Karpas-422 (cell line): Measurements from ENCODE around the gene STXBP2. TPM values are rescaled to one million over a fixed set of nuclear protein-coding genes. Genes with fewer than 3 reads are reported as not detected.

Experiments
- DNase-seq: peaks from one replicate; pipeline ENCODE4 v3.0.0-alpha.2; 2015
- H2AFZ ChIP-seq: fragments of 200-600 bp; sonication (generic); 2 replicates; pipeline ENCODE4 v1.6.1; 2014; ENCODE audit warnings: antibody characterized with exemption, low read length, mixed read lengths
- H3K27ac ChIP-seq: fragments of 200-600 bp; sonication (generic); 2 replicates; pipeline ENCODE4 v1.5.1; 2014; ENCODE audit warnings: mild to moderate bottlenecking, low read length, moderate library complexity
- H3K27me3 ChIP-seq: fragments of 200-600 bp; sonication (generic); 2 replicates; pipeline ENCODE4 v1.6.1; 2014; ENCODE audit warnings: low read length, mixed read lengths
- H3K36me3 ChIP-seq: fragments of 200-600 bp; sonication (generic); 2 replicates; pipeline ENCODE4 v1.6.1; 2014; ENCODE audit warnings: low read length, mixed read lengths; ENCODE audit not compliant: insufficient read depth
- H3K4me1 ChIP-seq: fragments of 200-600 bp; sonication (generic); 2 replicates; pipeline ENCODE4 v1.6.1; 2014; ENCODE audit warnings: mild to moderate bottlenecking, low read length, mixed read lengths
- H3K4me2 ChIP-seq: fragments of 200-600 bp; sonication (generic); 2 replicates; pipeline ENCODE4 v1.6.1; 2014; ENCODE audit warnings: low read length, low read depth, mild to moderate bottlenecking; ENCODE audit not compliant: poor library complexity, severe bottlenecking
- H3K4me3 ChIP-seq: fragments of 200-600 bp; sonication (generic); 2 replicates; pipeline ENCODE4 v1.5.1; 2014; ENCODE audit warnings: mild to moderate bottlenecking, antibody characterized with exemption, low read length, mixed read lengths
- H3K79me2 ChIP-seq: fragments of 200-600 bp; sonication (generic); 2 replicates; pipeline ENCODE4 v1.6.1; 2014; ENCODE audit warnings: mild to moderate bottlenecking, low read length, mixed read lengths
- H3K9ac ChIP-seq: fragments of 200-600 bp; sonication (generic); 2 replicates; pipeline ENCODE4 v1.6.0; 2014; ENCODE audit warnings: low read length
- H3K9me2 ChIP-seq: fragments of 200-600 bp; sonication (generic), shearing (Covaris generic); replicated peaks from 2 replicates; pipeline ENCODE4 v1.6.0; 2014; ENCODE audit warnings: mild to moderate bottlenecking, low read length, moderate library complexity; ENCODE audit not compliant: insufficient read depth
- H3K9me3 ChIP-seq: fragments of 300-700, 200-600 bp; sonication (generic); 2 replicates; pipeline ENCODE4 v1.6.1; 2014; ENCODE audit warnings: low read length, mixed read lengths
- H4K20me1 ChIP-seq: fragments of 200-600 bp; sonication (generic); 2 replicates; pipeline ENCODE4 v1.6.1; 2014; ENCODE audit warnings: mild to moderate bottlenecking, antibody characterized with exemption, low read length, low read depth; ENCODE audit not compliant: insufficient read depth
- total RNA-seq: library from RNA; depleted of rRNA; stranded (reverse); fragments of >200 nt; shearing (Covaris generic); gene quantifications from 2 replicates; pipeline ENCODE4 v1.2.3, GENCODE V29; 2014; ENCODE audit warnings: low replicate concordance; rRNA removed

STXBP2 gene
- total RNA-seq: 36.5 and 61.3 TPM in 2 replicates

DNA sequence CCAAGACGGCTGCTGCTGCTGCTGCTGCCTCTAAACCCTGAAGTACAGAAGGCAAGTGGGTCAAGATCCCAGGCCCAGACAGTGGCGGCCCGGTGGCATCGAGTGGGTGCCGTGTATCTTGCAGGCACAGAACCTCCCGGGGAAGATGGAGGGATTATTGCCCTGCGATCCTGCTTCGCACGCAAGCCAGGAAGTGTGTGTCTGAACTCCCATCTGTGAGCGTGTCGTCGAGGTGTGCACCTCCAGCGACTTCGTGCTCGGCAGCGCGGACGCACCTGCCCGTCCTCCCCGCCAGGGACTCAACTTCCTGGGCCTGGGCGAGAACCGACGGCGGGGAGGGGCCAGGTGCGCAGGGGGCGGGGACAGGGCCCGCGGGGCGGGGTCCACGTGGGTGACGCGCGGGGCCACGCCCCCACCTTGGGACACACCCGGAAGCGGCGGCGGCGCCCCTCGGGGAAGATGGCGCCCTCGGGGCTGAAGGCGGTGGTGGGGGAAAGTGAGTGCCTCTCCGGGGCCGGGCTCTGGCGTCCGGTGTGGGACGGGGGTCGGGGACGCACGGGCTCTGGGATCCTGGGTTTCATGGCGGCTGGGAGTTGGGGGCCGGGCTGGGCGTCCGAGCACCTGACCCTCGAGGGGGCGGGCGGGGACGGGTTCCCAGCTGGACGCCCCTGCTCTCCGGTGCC is at the start of gene STXBP2:
TSS of gene STXBP2 (plus strand) at position 420 of the 683 bp plus-strand sequence. CDS start at position 460, 40 bp downstream.
- peak within 1 kb of the TSS; percentile 92 for H3K9ac ChIP-seq
- H3K27me3 ChIP-seq: no peaks in the 10 kb centered on the region
- H3K27ac ChIP-seq: peak within 1 kb of the TSS; percentile 5; the same call in 1 of the 2 replicates
- no peaks in the 10 kb centered on the region for H4K20me1 ChIP-seq
- DNase-seq: peak; percentile 94
- no peaks in the 10 kb centered on the region for H3K9me2 ChIP-seq
- H3K79me2 ChIP-seq: peaks cover 20% of the 10 kb centered on the region
- H3K9me3 ChIP-seq: no peaks in the 10 kb centered on the region
- H3K4me2 ChIP-seq: peak within 1 kb of the TSS; percentile 67
- peak within 1 kb of the TSS; percentile 54; the same call in 1 of the 2 replicates for H2AFZ ChIP-seq
- H3K36me3 ChIP-seq: no peaks in the 10 kb centered on the region
- peak within 1 kb of the TSS; percentile 92 for H3K4me3 ChIP-seq
- H3K4me1 ChIP-seq: peaks cover 11% of the 10 kb centered on the region

GRCh38 chr19:7589822-7590221 is 47.1 kb upstream of the STXBP2 start:
- H3K4me2 ChIP-seq: no peak overlapping the region

DNA sequence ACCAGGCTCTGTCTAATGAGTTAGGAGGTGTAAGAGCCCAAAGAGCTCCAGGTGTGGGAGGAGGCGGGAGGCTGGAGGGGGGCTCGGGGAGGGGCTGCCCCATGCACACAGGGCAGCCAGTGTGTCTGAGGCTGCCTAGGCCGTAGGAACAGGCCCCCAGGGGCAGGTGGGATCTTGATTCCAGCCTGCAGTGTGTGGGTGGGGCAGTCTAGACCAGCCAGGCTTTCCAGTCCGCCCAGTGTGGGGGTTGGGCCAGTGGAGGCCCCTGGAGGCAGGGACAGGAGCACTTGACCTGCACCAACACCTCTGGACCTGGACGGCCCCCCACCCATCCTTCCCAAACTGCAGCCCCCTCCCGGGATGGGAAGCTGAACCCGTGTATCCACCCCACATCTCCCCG is 46.7 kb upstream of the STXBP2 start:
- no peaks in the 10 kb centered on the region for H3K9me3 ChIP-seq
- H3K27ac ChIP-seq: no peak overlapping the region
- H4K20me1 ChIP-seq: no peaks in the 10 kb centered on the region
- no peak overlapping the region for H3K4me2 ChIP-seq
- H3K27me3 ChIP-seq: no peaks in the 10 kb centered on the region
- H3K36me3 ChIP-seq: no peaks in the 10 kb centered on the region
- H3K9ac ChIP-seq: no peak overlapping the region
- H3K4me1 ChIP-seq: no peaks in the 10 kb centered on the region
- no peak overlapping the region for H3K4me3 ChIP-seq
- no peak for DNase-seq
- H2AFZ ChIP-seq: no peak overlapping the region
- no peaks in the 10 kb centered on the region for H3K9me2 ChIP-seq
- no peaks in the 10 kb centered on the region for H3K79me2 ChIP-seq

More at GRCh38 chr19:7589822-7590221, 47.1 kb upstream of the STXBP2 start:
- H3K36me3 ChIP-seq: no peaks in the 10 kb centered on the region
- no peaks in the 10 kb centered on the region for H3K9me3 ChIP-seq
- H3K79me2 ChIP-seq: no peaks in the 10 kb centered on the region
- no peak overlapping the region for H3K9ac ChIP-seq
- no peak overlapping the region for H3K27ac ChIP-seq
- H3K9me2 ChIP-seq: no peaks in the 10 kb centered on the region
- H3K4me1 ChIP-seq: no peaks in the 10 kb centered on the region
- H4K20me1 ChIP-seq: no peaks in the 10 kb centered on the region
- DNase-seq: no peak
- no peak overlapping the region for H2AFZ ChIP-seq
- H3K27me3 ChIP-seq: no peaks in the 10 kb centered on the region
- no peak overlapping the region for H3K4me3 ChIP-seq

GRCh38 chr19:7595466-7596133 is 41.3 kb upstream of the STXBP2 start, which contains the start of gene CAMSAP3:
TSS of gene CAMSAP3 (plus strand) at chr19:7595863. CDS start at chr19:7596003, 140 bp downstream.
- peak; percentile 47 for DNase-seq

DNA sequence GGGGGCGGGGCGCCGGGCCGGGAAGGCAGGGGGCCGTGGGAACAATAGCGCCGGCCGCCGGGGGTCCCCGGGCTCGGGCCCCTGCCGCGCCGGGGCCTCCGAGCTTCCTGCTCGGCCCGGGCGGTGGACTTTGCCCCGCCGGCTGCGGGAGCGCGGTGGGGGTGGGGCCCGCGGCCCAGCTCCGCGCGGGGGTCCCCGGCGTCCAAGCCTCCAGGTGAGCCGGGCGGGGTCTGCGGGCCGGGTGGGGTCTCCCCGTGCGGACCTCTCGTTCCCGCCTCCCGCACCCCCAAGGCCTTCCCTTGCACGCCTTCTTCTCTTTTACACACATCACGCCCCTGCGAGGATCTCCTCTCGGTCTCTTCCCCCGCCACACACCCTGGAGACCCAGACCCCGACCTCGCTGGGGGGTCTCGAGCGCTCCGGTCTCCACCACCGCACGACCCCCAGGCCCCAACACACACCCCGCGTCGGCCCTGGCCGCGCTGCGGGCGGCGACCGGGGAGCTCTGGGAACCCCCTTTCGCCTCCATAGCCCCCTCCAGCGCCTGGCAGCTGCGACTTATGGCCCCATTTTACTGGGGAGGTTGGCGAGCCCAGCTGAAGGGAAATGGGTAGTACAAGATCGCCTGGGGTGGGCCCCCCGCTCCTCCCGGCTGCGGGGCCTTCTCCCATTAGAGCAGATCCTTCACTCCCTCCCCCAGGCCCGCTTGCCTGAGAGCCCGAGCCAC is 40.5 kb upstream of the STXBP2 start:
- no peak overlapping the region for H3K9ac ChIP-seq
- H3K79me2 ChIP-seq: no peaks in the 10 kb centered on the region
- no peaks in the 10 kb centered on the region for H3K9me2 ChIP-seq
- no peak overlapping the region for H2AFZ ChIP-seq
- H3K27me3 ChIP-seq: no peaks in the 10 kb centered on the region
- no peaks in the 10 kb centered on the region for H3K36me3 ChIP-seq
- no peaks in the 10 kb centered on the region for H3K4me1 ChIP-seq
- H4K20me1 ChIP-seq: no peaks in the 10 kb centered on the region
- H3K27ac ChIP-seq: no peak overlapping the region
- no peak overlapping the region for H3K4me2 ChIP-seq
- H3K9me3 ChIP-seq: no peaks in the 10 kb centered on the region
- DNase-seq: no peak
- no peak overlapping the region for H3K4me3 ChIP-seq

More at GRCh38 chr19:7595466-7596133, 41.3 kb upstream of the STXBP2 start, which contains the start of gene CAMSAP3:
- Histone ChIP-seq H3K36me3 (no peaks in the 10 kb centered on the region), H3K27ac (no peak within 1 kb of the TSS), H3K27me3 (no peaks in the 10 kb centered on the region), H3K9me2 (no peaks in the 10 kb centered on the region), H3K4me3 (no peak within 1 kb of the TSS), H3K9ac (no peak within 1 kb of the TSS), H3K79me2 (no peaks in the 10 kb centered on the region), H3K4me1 (no peaks in the 10 kb centered on the region), H4K20me1 (no peaks in the 10 kb centered on the region), H3K4me2 (no peak within 1 kb of the TSS), H2AFZ (no peak within 1 kb of the TSS), H3K9me3 (no peaks in the 10 kb centered on the region)

GRCh38 chr19:7597689-7598088 is 39.2 kb upstream of the STXBP2 start:
- H3K9me2 ChIP-seq: no peaks in the 10 kb centered on the region
- no peaks in the 10 kb centered on the region for H3K36me3 ChIP-seq
- H2AFZ ChIP-seq: no peak overlapping the region
- no peak overlapping the region for H3K27ac ChIP-seq
- H3K4me3 ChIP-seq: no peak overlapping the region
- H3K9me3 ChIP-seq: no peaks in the 10 kb centered on the region
- H3K9ac ChIP-seq: no peak overlapping the region
- no peaks in the 10 kb centered on the region for H3K79me2 ChIP-seq
- H3K27me3 ChIP-seq: no peaks in the 10 kb centered on the region
- no peaks in the 10 kb centered on the region for H4K20me1 ChIP-seq
- DNase-seq: no peak
- no peaks in the 10 kb centered on the region for H3K4me1 ChIP-seq
- H3K4me2 ChIP-seq: no peak overlapping the region

GRCh38 chr19:7598180-7598579 is 38.7 kb upstream of the STXBP2 start:
- H3K27ac ChIP-seq: no peak overlapping the region
- no peaks in the 10 kb centered on the region for H3K9me3 ChIP-seq
- DNase-seq: peak; percentile 32
- no peak overlapping the region for H3K9ac ChIP-seq
- no peaks in the 10 kb centered on the region for H3K27me3 ChIP-seq
- H3K4me2 ChIP-seq: no peak overlapping the region
- H4K20me1 ChIP-seq: no peaks in the 10 kb centered on the region
- H3K4me3 ChIP-seq: no peak overlapping the region
- H3K4me1 ChIP-seq: no peaks in the 10 kb centered on the region
- H3K36me3 ChIP-seq: no peaks in the 10 kb centered on the region
- no peaks in the 10 kb centered on the region for H3K79me2 ChIP-seq
- no peaks in the 10 kb centered on the region for H3K9me2 ChIP-seq
- no peak overlapping the region for H2AFZ ChIP-seq

DNA sequence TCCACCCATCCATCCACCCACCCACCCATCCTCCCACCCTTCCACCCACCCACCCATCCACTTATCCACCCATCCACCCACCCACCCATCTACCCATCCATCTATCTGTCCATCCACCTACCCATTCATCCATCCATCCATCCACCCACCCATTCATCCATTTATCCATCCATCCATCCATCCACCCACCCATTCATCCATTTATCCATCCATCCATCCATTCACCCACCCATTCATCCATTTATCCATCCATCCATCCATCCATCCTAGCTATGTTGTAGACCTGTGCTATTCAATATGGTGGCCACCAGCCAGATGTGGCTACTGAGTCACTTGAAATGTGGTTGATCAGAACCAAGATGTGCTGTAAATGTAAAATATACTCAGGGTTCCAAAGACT is 36.2 kb upstream of the STXBP2 start:
- H3K36me3 ChIP-seq: no peaks in the 10 kb centered on the region
- H3K4me3 ChIP-seq: no peak overlapping the region
- H3K9ac ChIP-seq: no peak overlapping the region
- no peaks in the 10 kb centered on the region for H3K9me3 ChIP-seq
- H3K27ac ChIP-seq: no peak overlapping the region
- no peak for DNase-seq
- no peaks in the 10 kb centered on the region for H3K4me1 ChIP-seq
- no peaks in the 10 kb centered on the region for H3K27me3 ChIP-seq
- H2AFZ ChIP-seq: no peak overlapping the region
- no peaks in the 10 kb centered on the region for H3K79me2 ChIP-seq
- H4K20me1 ChIP-seq: no peaks in the 10 kb centered on the region
- no peaks in the 10 kb centered on the region for H3K9me2 ChIP-seq
- no peak overlapping the region for H3K4me2 ChIP-seq
